HL-60 (cell line): ENCODE results near the gene MYO1E.

Experiments used
- DNase-seq, 2 experiments: peaks; one replicate each; pipeline ENCODE4 v3.0.0-alpha.2; 2010 to 2020; ENCODE audit warnings: low read depth in 1 of 2, low spot score in 1 of 2
- H3K27ac ChIP-seq: fragments of 250-450 bp; sonication (Bioruptor Pico); replicated peaks from 2 replicates; pipeline ENCODE4 v1.5.1; 2020; ENCODE audit warnings: mild to moderate bottlenecking, moderate library complexity
- H3K27me3 ChIP-seq: fragments of 250-450 bp; sonication (Bioruptor Pico); 2 replicates; pipeline ENCODE4 v1.5.1; 2021; ENCODE audit warnings: mild to moderate bottlenecking, moderate library complexity; ENCODE audit not compliant: insufficient read depth, poor library complexity, severe bottlenecking
- H3K4me3 ChIP-seq: replicated peaks from 2 replicates; pipeline ENCODE4 v1.5.1; 2011; ENCODE audit warnings: mild to moderate bottlenecking, control low read depth, low read length; ENCODE audit not compliant: insufficient read depth
- CTCF ChIP-seq: IDR thresholded peaks from one replicate; pipeline ENCODE4 v1.5.1; 2011; ENCODE audit warnings: low read length, control low read depth, inconsistent platforms; ENCODE audit not compliant: insufficient read depth
- GABPA ChIP-seq: IDR thresholded peaks from 2 replicates; pipeline ENCODE4 v1.6.1; 2012; ENCODE audit warnings: low read depth
- POLR2AphosphoS5 ChIP-seq: IDR thresholded peaks from 2 replicates; pipeline ENCODE4 v1.6.1; 2012; ENCODE audit warnings: low read depth
- REST ChIP-seq: IDR thresholded peaks from 2 replicates; pipeline ENCODE4 v1.6.1; 2012; ENCODE audit warnings: low read depth; ENCODE audit not compliant: insufficient replicate concordance
- SPI1 ChIP-seq: IDR thresholded peaks from 2 replicates; pipeline ENCODE4 v1.6.1; 2012; ENCODE audit warnings: low read depth, mild to moderate bottlenecking, borderline replicate concordance

Gene MYO1E

GRCh38 chr15:59105854-59106253 lies 266.8 kb downstream of the MYO1E start:
- no peak for DNase-seq

GRCh38 chr15:59104912-59105732 lies 267.5 kb downstream of the MYO1E start, which contains the start of gene CCNB2:
TSS of gene CCNB2 (plus strand) at chr15:59105146. CDS start at chr15:59105269, 123 bp downstream.
- peak; percentile 95 to 96 for DNase-seq
- no peak for TF ChIP-seq GABPA
- peak; percentile 80 for TF ChIP-seq POLR2AphosphoS5
- TF ChIP-seq REST: peak; percentile 30
- no peak for TF ChIP-seq SPI1
- no peak for TF ChIP-seq CTCF
- Histone ChIP-seq H3K27ac (peak within 1 kb of the TSS; percentile 94), H3K4me3 (peak within 1 kb of the TSS; percentile 89), H3K27me3 (no peaks in the 10 kb centered on the region)

More at GRCh38 chr15:59105854-59106253, 266.8 kb downstream of the MYO1E start:
- no peaks in the 10 kb centered on the region for H3K27me3 ChIP-seq
- H3K4me3 ChIP-seq: peak overlapping the region; percentile 89
- TF ChIP-seq GABPA (no peak), POLR2AphosphoS5 (no peak), SPI1 (no peak), CTCF (no peak), REST (no peak)
- peak overlapping the region; percentile 94 for H3K27ac ChIP-seq

- H3K27me3 ChIP-seq: no peaks in the 10 kb centered on the region
- DNase-seq: no peak
- H3K4me3 ChIP-seq: peak overlapping the region; percentile 27
- H3K27ac ChIP-seq: peak overlapping the region; percentile 94
- no peak for TF ChIP-seq CTCF
- peak; percentile 70 for TF ChIP-seq SPI1
- no peak for TF ChIP-seq POLR2AphosphoS5
- no peak for TF ChIP-seq REST
These were observed 268.1 kb downstream of the MYO1E start for GRCh38 chr15:59104602-59104911.
